CD1c-positive myeloid dendritic cell (primary cell): ENCODE measurements around the gene ICA1.
"Not testable (repeated sequence)": the region's sequence is repeated elsewhere in the genome, so short reads cannot be mapped to it uniquely, and the experiment has no call there.

Experiments used
- DNase-seq: peaks from one replicate; pipeline ENCODE4 v3.0.0-alpha.2; 2016; ENCODE audit errors: extremely low spot score

Gene ICA1

GRCh38 chr7:8261711-8262695, at the start of gene ICA1:
Gene ICA1 (minus strand): TSS chr7:8262167. CDS start chr7:8235926, 26,241 bp downstream.
- DNase-seq: peak; percentile 64

DNA sequence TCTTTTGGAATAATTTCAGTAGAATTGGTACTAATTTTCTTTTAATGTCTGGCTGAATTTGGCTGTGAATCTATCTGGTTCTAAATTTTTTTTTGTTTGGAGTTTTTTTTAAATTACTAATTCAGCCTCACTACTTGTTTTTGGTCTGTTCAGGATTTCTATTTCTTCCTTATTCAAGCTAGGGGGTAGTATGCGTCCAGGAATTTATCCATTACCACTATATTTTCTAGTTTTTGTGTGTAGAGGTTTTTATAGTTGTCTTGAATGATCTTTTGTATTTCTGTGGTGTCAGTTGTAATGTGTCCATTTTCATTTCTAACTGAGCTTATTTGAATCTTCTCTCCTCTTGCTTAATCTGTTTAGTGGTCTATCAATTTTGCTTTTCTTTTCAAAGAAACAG, 48.9 kb upstream of the ICA1 start:
- no peak for DNase-seq

GRCh38 chr7:8305625-8306388, 43.8 kb upstream of the ICA1 start:
- no peak for DNase-seq

- no peak for DNase-seq
Observed at GRCh38 chr7:8305104-8305503, 43.1 kb upstream of the ICA1 start.

DNA sequence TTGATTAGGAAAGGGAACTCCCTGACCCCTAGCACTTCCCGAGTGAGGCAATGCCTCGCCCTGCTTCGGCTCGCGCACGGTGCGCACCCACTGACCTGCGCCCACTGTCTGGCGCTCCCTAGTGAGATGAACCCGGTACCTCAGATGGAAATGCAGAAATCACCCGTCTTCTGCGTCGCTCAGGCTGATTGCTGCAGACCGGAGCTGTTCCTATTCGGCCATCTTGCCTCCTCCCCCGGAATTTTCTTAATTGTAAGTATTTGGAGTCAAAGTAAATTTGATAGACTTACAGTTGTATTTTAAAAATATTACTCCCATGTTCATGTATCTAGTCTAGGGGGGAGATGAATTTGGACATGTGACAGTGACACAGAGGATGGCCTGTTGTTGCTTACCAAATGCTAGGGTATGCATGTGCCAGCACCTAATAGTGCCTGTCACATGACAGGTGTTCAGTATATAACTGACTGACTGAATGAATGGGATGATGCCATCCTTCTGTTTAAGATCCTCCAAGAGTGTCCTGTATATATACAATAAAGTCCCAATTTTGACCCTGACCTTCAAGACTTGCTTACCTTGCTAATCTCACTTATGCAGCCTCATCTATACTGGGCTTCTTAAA, 42.0 kb upstream of the ICA1 start:
- DNase-seq: no peak

DNA sequence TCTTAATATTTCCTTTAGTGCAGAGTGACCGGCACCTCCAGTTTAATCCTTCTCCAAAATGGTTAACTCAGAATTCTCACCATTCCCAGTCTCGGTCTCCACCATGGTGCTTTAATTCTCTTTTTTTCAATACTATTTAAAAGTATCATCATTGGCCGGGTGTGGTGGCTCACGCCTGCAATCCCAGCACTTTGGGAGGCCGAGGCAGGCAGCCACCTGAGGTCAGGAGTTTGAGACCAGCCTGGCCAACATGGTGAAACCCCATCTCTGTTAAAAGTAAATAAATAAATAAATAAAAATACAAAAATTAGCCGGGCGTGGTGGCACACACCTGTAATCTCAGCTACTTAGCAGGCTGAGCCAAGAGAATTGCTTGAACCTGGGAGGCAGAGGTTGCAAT, 35.1 kb upstream of the ICA1 start:
- DNase-seq: not testable (repeated sequence)

DNA sequence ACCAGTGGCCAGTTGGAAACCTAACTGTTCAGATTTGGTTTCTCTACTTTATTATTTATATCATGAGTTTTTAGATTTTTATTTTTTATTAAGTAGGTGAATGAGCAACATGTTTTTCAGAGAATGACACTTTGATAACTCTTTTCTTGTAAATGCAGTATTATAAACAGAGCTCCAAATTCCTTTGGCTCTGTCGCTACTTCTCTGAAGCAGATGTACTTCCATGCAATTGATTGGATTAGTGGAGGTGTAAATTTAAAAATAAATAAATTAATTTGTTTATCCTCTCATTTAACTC, 34.3 kb upstream of the ICA1 start:
- DNase-seq: no peak

DNA sequence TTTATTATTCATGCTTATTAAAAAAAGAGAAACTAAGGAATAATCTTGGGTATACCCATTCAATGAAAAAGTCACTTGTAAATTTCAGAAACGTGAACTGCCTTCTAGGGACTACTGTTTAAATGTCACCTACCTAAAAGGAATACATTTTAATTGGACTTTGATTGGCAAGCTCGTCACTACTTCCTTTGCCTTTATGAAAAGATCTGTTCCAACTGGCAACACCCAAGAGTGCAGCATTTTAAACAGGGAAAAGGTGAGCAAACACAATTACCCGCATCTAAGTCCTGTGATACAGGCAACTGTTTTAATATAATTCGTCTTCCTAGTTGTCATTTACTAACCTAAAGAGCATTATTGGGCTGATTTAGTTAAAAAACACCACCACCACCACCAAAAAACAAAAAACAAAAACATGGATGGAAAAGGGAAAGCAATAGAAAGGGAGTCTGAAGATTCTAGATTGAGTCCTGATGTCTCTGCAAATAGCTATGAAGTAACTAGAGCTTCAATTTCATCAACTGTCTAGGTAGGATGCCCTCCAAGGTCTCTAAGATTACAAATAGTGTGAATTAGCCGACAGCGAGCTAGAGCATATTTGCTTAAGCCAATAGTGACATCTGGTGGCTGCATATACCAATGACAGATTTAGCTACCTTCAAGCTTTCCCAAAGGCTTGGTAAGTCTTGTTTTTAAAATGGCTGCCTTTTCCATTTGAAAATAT, 33.8 kb upstream of the ICA1 start:
- DNase-seq: peak; percentile 78

- DNase-seq: no peak
Observed at GRCh38 chr7:8291397-8292141, 29.6 kb upstream of the ICA1 start.

- DNase-seq: no peak
Observed at GRCh38 chr7:8290645-8291308, 28.8 kb upstream of the ICA1 start.

- no peak for DNase-seq
Observed at GRCh38 chr7:8286118-8286517, 24.2 kb upstream of the ICA1 start.

GRCh38 chr7:8285155-8285554, 23.2 kb upstream of the ICA1 start:
- DNase-seq: no peak

DNA sequence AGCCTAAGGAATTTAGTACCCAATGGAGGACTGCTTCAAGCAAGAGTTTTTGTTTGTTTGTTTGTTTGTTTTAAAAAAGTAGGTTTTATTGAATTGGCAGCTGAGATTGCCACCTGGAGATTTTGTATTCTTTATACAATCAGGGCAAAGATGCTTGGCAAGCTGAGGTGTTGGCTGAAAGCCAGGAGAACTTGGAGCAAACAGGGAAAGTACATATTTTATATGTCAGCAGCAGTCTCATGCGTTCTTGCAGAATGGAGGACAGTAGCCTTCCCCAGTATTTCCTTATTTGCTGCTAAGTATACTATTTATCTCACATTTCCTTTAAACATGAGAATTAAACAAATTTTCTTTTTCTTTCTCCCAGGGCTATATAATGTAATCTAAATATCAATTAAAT, 22.6 kb upstream of the ICA1 start:
- DNase-seq: no peak

GRCh38 chr7:8283968-8284367, 22.0 kb upstream of the ICA1 start:
- DNase-seq: no peak

DNA sequence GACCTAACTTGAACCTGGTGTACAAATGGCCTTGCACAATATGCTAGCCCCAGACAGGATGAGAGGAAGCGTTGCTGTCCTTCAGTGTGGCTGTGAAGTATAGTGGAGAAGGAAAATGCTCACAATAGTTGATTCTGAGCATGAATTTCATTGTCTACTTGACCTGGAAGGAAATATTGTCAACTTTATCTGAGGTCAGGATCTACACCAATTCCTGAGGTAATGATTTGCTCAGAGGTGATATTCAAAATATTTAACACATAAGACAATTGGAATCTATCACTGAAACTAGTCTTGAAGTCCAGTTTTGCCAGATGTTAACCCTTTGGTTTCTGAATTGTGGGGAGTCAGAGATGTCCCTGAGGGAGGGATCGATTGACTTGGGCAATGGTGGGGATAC, 20.9 kb upstream of the ICA1 start:
- DNase-seq: no peak

DNA sequence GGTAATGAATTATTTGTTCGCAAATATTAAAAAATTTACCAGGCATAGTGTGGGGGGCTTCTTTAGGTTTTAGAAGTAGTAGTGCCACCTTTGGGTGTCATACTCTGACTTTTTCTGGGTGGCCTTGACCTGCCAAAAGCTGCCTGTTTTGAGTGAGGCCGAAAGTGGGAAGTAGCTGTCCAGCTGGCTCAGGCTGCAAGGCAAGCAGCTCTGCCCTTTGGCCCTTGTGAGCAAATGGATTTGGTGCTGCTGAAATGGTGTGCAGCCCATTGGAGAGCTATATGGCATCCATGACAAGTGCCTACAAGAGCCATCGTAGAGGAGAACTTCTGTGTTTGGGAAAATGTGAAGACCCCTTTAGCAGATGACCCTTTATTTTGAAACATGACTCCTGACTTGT, 20.2 kb upstream of the ICA1 start:
- no peak for DNase-seq

GRCh38 chr7:8278183-8278582, 16.2 kb upstream of the ICA1 start:
- no peak for DNase-seq

DNA sequence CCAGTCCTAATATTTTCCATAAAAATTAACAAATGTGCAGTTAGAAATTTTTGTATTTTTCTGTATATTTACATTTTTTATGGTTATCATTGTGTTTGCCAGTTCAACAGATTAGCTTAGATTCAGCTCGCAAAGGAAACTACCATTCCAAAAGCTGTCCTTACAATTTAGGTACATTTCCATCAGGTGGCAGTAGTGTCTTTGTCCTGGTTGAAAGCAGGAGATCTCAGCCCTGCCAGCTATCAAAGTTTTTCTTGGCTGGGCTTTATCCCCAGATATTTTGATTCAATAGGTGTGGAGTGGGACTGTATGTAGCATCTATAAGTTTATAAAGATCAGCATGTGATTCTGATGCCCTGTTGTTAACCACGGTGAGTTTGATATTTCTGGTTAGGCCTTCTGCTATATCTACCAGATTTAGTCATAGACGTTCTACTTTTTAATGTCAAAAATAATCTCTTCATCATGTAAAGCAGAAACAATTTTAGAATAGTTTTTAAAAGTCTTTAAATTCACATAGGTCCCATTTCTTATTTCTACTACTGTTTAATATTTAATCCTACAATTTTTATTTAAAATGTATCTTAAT, 15.5 kb upstream of the ICA1 start:
- no peak for DNase-seq

DNA sequence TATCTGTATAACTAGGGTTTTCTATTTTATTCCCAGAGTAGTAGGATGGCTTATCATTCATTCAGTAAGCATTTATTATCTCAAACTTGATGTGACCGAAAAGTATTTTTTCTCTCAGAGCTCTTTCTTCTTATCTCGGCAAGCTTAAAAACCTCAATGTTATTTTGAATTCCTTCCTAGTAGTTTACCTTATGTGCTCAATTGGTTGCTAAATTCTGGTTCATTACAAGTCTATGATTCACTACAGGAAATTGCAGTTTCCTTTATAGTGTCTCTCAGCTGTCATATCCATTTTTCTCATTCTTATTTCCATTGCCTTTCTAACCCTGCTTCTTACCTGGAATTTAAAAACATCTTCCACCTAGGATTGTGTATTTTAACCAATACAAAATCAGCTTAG, 12.6 kb upstream of the ICA1 start:
- no peak for DNase-seq

DNA sequence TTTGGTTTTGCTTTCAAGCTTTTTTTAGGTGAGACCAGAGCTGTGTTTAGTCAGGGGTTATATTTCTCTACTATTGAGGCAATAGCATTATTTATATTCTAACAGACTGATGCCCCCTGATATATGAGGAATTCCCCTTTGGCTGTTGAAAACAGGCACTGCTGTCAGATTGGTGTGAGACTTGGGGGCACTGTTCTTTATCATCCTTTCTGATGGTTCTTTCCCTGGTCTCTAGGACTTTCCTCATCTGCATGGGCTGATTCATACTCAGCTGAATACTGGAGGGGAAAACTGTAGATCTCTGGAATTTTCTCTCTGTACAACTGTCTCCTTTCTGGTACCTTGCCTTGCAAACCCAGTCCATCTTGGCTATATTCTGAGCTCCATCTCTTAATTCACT, 10.0 kb upstream of the ICA1 start:
- no peak for DNase-seq
